ENCODE measurements around the gene PRRX1. TPM values are rescaled to one million over a fixed set of nuclear protein-coding genes. Genes with fewer than 3 reads are reported as not detected.

The PRRX1 gene
- total RNA-seq, 1 donor from 2014 or later, result 74.7 TPM

DNA sequence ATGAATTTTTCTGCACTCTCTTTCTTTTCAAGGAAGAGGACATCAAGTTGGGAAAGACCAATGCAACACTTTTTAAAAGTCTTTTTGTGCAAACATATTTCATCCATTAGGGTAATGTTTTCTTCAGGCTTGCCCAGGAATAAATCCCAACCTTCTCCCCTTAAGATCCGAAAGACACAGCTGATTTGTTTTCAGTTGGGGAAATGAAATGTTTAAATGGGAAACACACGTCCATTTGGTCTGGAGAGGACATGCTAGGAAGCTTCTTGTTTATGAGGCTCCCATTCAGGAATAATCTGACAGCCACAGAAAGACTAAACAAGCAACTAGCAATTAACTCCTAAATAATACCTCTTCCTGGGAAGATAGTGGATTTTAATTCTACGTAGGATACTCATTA is 91.9 kb downstream of the PRRX1 start:
- DNase-seq, result no peak
- TF ChIP-seq, protein P1, sequence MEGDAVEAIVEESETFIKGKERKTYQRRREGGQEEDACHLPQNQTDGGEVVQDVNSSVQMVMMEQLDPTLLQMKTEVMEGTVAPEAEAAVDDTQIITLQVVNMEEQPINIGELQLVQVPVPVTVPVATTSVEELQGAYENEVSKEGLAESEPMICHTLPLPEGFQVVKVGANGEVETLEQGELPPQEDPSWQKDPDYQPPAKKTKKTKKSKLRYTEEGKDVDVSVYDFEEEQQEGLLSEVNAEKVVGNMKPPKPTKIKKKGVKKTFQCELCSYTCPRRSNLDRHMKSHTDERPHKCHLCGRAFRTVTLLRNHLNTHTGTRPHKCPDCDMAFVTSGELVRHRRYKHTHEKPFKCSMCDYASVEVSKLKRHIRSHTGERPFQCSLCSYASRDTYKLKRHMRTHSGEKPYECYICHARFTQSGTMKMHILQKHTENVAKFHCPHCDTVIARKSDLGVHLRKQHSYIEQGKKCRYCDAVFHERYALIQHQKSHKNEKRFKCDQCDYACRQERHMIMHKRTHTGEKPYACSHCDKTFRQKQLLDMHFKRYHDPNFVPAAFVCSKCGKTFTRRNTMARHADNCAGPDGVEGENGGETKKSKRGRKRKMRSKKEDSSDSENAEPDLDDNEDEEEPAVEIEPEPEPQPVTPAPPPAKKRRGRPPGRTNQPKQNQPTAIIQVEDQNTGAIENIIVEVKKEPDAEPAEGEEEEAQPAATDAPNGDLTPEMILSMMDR (IDR thresholded peaks at IDR 0.05; ENCODE audit: borderline replicate concordance), result no peak
- no peak overlapping the region for H3K27ac ChIP-seq (replicated peaks)
- no peaks in the 10 kb centered on the region for H3K27me3 ChIP-seq (ENCODE audit: low read depth)
- no peaks in the 10 kb centered on the region for H3K9me3 ChIP-seq (replicated peaks)
- intact Hi-C loops (cut with micrococcal nuclease), result no loop called here
- H3K36me3 ChIP-seq, result no peaks in the 10 kb centered on the region
- no peak overlapping the region for H3K4me3 ChIP-seq
- H3K4me1 ChIP-seq, result no peaks in the 10 kb centered on the region

DNA sequence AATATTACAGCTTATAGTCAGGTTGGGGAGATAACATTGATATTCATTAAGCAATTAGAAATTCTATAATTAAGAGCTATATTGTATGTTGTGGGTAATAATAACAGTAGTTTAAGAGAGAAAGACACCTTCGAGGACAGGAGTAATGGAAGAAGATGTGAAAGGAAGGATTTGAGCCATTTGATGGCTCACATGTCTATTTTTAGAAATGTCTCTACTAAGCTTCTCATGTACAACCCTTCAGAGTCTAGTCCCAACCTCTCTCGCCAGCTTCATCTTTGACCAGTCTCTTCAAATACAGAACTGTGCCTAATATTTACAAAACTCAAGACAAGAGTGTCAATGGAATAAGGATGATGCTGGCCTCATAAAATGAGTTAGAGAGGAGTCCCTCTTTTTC is 95.1 kb downstream of the PRRX1 start:
- TF ChIP-seq, protein P1 (IDR thresholded peaks at IDR 0.05; ENCODE audit: borderline replicate concordance), result no peak
- no peak overlapping the region for H3K27ac ChIP-seq (replicated peaks)
- H3K36me3 ChIP-seq, result no peaks in the 10 kb centered on the region
- H3K9me3 ChIP-seq (replicated peaks), result no peaks in the 10 kb centered on the region
- no peaks in the 10 kb centered on the region for H3K27me3 ChIP-seq (ENCODE audit: low read depth)
- intact Hi-C loops (cut with micrococcal nuclease), result no loop called here
- H3K4me3 ChIP-seq, result no peak overlapping the region
- no peak for DNase-seq
- no peaks in the 10 kb centered on the region for H3K4me1 ChIP-seq

DNA sequence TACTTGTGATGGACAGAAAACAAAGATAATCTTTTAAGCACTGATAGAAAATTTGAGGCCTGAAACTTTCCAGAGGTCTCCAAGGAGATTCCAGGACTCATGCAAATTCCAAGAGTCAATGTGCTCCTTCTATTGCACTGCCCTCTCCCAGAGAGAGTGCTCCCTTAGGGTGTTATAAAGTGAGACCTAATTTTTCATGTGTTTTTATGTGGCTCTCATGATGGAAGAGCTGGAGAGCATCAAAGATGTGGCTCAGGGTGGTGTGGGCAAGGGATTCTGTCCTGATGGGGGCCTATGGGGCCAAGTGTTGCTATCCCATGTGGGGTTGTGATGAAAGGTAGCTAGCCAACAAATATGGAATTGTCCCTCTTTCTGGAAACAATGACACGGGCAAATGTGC is 101.3 kb downstream of the PRRX1 start:
- Histone ChIP-seq H3K4me3 (no peak overlapping the region), H3K27me3 (ENCODE audit: low read depth) (no peaks in the 10 kb centered on the region), H3K27ac (replicated peaks) (no peak overlapping the region), H3K4me1 (no peaks in the 10 kb centered on the region), H3K9me3 (replicated peaks) (no peaks in the 10 kb centered on the region), H3K36me3 (no peaks in the 10 kb centered on the region)
- TF ChIP-seq, protein P1 (IDR thresholded peaks at IDR 0.05; ENCODE audit: borderline replicate concordance), result no peak
- intact Hi-C loops (cut with micrococcal nuclease), result no loop called here
- DNase-seq, result no peak

DNA sequence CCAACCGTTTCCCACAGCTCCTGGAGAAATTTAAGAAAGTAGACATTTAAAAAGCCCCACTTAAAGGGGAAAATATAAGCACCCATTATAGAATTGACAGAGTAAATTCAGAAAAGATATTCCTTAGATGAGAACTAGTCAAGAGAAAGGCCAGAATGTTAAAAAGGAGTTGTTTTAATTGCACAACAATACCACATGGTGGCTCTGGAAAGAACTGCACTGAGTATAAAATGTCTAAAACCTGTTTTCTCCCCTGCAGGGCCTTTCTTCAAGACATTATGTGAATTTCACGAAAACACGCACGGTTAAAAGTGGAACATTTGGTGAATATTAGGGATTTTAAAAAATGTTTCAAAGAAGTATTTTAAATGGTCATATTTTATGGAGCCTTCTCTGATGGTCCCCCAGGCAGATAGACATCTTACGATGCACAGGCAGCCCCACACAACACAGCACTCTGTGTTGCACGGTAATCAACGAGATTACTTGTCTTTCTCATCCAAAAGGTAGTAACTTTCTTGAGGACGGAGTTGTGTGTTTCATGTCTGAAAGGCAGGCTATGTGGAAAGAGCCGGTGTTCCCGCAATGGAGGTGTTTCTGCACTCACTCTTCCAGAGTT is 101.9 kb downstream of the PRRX1 start:
- no peak overlapping the region for H3K27ac ChIP-seq (replicated peaks)
- no peaks in the 10 kb centered on the region for H3K9me3 ChIP-seq (replicated peaks)
- TF ChIP-seq, protein P1 (IDR thresholded peaks at IDR 0.05; ENCODE audit: borderline replicate concordance), result peak; percentile 73
- H3K4me1 ChIP-seq, result no peaks in the 10 kb centered on the region
- intact Hi-C loops (cut with micrococcal nuclease), result no loop called here
- no peaks in the 10 kb centered on the region for H3K36me3 ChIP-seq
- no peaks in the 10 kb centered on the region for H3K27me3 ChIP-seq (ENCODE audit: low read depth)
- no peak overlapping the region for H3K4me3 ChIP-seq
- no peak for DNase-seq

DNA sequence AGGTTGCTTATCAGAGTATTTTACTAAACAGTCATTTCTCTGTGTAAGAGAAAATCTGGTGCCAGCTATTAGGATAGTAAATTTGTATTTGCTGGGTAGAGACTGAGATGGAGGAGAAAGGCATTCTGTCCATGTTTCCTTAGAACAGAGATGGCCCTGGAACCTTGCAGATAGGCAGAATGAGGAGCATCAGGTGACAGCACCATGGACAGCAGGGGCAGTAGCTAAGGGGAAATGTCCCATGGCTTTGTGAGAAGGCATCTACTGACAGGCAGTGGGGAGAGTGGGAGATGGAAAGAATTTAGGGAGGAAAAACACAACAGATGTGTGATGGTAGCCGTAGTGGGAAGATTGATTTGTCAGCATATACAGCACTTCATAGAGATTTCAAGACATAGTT is 105.0 kb downstream of the PRRX1 start:
- no peak for DNase-seq
- Histone ChIP-seq H3K36me3 (no peaks in the 10 kb centered on the region), H3K4me1 (no peaks in the 10 kb centered on the region), H3K9me3 (replicated peaks) (no peaks in the 10 kb centered on the region), H3K27ac (replicated peaks) (no peak overlapping the region), H3K4me3 (no peak overlapping the region), H3K27me3 (ENCODE audit: low read depth) (no peaks in the 10 kb centered on the region)
- TF ChIP-seq, protein P1 (IDR thresholded peaks at IDR 0.05; ENCODE audit: borderline replicate concordance), result no peak
- intact Hi-C loops (cut with micrococcal nuclease), result no loop called here
